Left ventricle myocardium inferior (tissue), 1 donor: Measurements from ENCODE around the gene CLDN9. TPM values are rescaled to one million over a fixed set of nuclear protein-coding genes. Genes with fewer than 3 reads are reported as not detected.

Experiments used
- DNase-seq: peaks from one replicate; pipeline ENCODE4 v3.0.0-alpha.2; 2020
- H3K27ac ChIP-seq: fragments of 200-600 bp; replicated peaks from 2 replicates; pipeline ENCODE4 v1.8.0; 2021
- H3K27me3 ChIP-seq: fragments of 200-600 bp; 2 replicates; pipeline ENCODE4 v1.8.0; 2021; ENCODE audit warnings: low read depth
- H3K36me3 ChIP-seq: fragments of 200-600 bp; 2 replicates; pipeline ENCODE4 v1.8.0; 2021
- H3K4me1 ChIP-seq: fragments of 200-600 bp; 2 replicates; pipeline ENCODE4 v1.8.0; 2021
- H3K4me3 ChIP-seq: fragments of 200-600 bp; 2 replicates; pipeline ENCODE4 v1.8.0; 2021; ENCODE audit warnings: mild to moderate bottlenecking, moderate library complexity
- H3K9me3 ChIP-seq: fragments of 200-600 bp; replicated peaks from 2 replicates; pipeline ENCODE4 v1.8.0; 2021
- CTCF ChIP-seq: fragments of 200-600 bp; IDR thresholded peaks from 2 replicates; pipeline ENCODE4 v1.8.0; 2021; ENCODE audit warnings: antibody characterized with exemption, mild to moderate bottlenecking, borderline replicate concordance
- intact Hi-C: fragments of 100-400 bp; cut with micrococcal nuclease; formaldehyde crosslinking; loops from one replicate; pipeline ENCODE4 v1.11.0; 2022
- total RNA-seq: library from RNA; stranded (reverse); fragmentation: NEBNext Ultra II Directional; extraction: Animal tissue kit (Norgen Biotek cat#: 25700); gene quantifications from one replicate; pipeline ENCODE4 v1.2.1, GENCODE V29; 2021
- donor health status: DM: no; HTN: yes; CAD: no; lungs with severe emphysema.

CLDN9 gene
- total RNA-seq, 1 donor from 2014 or later: 1.2 TPM

DNA sequence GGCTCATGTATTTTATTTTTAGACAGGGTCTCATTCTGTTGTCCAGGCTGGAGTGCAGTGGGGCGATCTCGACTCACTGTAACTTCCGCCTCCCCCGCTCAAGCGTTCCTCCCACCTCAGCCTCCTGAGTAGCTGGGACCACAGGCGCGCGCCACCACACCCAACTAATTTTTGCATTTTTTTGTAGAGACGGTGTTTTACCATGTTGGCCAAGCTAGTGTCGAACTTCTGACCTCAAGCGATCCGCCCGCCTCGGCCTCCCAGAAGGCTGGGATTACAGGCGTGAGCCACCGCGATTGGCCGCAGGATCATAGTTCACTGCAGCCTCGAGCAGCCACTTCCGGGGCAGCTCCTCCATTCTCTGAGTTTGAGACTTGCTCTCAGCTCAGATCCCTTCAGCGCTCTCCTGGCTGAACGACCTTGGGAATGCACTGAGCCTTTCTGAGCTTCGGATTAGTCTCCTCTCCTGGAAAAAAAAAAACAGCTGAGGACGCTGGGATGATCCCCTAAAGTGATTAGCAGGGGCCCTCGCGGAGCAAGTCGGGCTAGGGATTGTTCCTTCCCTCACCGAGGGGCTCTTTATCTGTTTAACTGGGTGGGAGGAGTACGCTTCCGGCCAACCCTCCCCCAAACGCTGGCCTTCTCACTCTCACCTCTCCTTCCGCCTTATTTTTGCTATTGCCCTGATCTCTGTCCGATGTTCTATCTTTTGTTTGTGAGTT, 31.4 kb upstream of the CLDN9 start:
- H3K27me3 ChIP-seq: peaks cover 37% of the 10 kb centered on the region
- peaks cover 49% of the 10 kb centered on the region for H3K4me1 ChIP-seq
- H3K9me3 ChIP-seq: no peaks in the 10 kb centered on the region
- intact Hi-C loops: no loop called here
- H3K27ac ChIP-seq: peak overlapping the region; percentile 80
- no peak for DNase-seq
- TF ChIP-seq CTCF: no peak
- peak overlapping the region; percentile 74 for H3K4me3 ChIP-seq
- H3K36me3 ChIP-seq: no peaks in the 10 kb centered on the region

- H3K9me3 ChIP-seq: no peaks in the 10 kb centered on the region
- H3K27me3 ChIP-seq: peaks cover 37% of the 10 kb centered on the region
- no peak overlapping the region for H3K27ac ChIP-seq
- no peak for DNase-seq
- H3K4me1 ChIP-seq: peaks cover 51% of the 10 kb centered on the region
- no peak overlapping the region for H3K4me3 ChIP-seq
- TF ChIP-seq CTCF: no peak
- intact Hi-C loops: no loop called here
- no peaks in the 10 kb centered on the region for H3K36me3 ChIP-seq
These were observed 30.8 kb upstream of the CLDN9 start for GRCh38 chr16:2981899-2982250.

DNA sequence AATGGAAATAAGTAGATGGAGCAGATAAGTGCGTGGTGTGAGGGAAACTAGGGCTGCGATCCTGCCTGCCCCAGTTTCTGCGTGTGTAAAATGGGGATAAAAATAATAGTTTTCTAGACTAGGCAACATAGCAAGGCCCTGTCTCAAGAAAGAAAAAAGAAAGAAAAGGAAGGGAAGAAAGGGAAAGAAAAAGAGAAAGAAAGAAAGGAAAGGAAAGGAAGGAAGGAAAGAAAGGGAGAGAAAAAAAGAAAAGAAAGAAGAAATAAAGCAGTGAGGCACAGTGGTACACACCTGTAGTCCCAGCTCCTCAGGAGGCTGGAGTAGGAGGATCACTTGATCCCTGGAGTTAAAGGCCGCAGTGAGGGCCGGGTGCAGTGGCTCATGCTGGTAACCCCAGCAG, 30.3 kb upstream of the CLDN9 start:
- DNase-seq: no peak
- Histone ChIP-seq H3K36me3 (no peaks in the 10 kb centered on the region), H3K27me3 (peaks cover 42% of the 10 kb centered on the region), H3K4me3 (no peak overlapping the region), H3K9me3 (no peaks in the 10 kb centered on the region), H3K27ac (no peak overlapping the region), H3K4me1 (peaks cover 51% of the 10 kb centered on the region)
- intact Hi-C loops: no loop called here
- no peak for TF ChIP-seq CTCF

DNA sequence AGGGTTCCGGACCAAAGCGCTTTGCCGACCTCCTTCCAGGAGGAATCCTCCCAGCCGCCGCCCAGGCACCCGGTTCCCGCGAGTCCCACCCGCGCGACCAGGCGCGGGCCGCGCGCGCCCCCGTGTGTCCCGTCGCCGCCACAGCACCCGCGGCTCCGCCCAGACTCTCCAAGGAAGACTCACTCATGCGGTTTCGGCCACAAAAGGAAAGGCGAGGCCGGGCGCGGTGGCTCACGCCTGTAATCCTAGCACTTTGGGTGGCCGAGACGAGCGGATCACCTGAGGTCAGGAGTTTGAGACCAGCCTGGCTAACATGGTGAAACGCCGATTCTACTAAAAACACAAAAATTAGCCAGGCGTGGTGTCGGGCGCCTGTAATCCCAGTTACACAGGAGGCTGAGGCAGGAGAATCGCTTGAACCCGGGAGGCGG, 29.0 kb upstream of the CLDN9 start:
- no peaks in the 10 kb centered on the region for H3K9me3 ChIP-seq
- peaks cover 43% of the 10 kb centered on the region for H3K27me3 ChIP-seq
- DNase-seq: peak; percentile 81
- H3K36me3 ChIP-seq: no peaks in the 10 kb centered on the region
- H3K4me3 ChIP-seq: peak overlapping the region; percentile 51
- peaks cover 51% of the 10 kb centered on the region for H3K4me1 ChIP-seq
- H3K27ac ChIP-seq: no peak overlapping the region
- TF ChIP-seq CTCF: peak; percentile 97
- intact Hi-C loops: no loop called here

DNA sequence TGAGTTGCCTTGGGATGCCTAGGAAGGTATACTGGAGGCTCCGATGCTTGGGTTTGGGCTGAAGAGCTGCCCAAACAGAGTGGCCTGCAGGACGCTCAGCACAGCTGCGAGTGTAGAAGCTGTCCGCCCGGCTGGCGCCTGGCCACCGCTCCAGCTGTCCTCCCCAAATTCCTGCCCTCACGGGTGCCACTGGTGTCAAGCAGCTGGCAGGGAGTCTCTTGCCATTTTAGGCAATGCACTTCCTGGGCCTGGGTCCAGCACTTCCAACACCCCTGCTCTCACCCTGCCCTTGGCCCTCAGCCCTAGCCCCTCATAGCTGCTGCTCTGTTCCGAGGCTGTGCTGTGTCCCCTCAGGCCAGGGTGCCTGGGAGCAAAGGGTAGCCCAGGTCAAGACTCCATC, 27.3 kb upstream of the CLDN9 start:
- no peaks in the 10 kb centered on the region for H3K9me3 ChIP-seq
- peaks cover 43% of the 10 kb centered on the region for H3K27me3 ChIP-seq
- peak overlapping the region; percentile 93 for H3K27ac ChIP-seq
- intact Hi-C loops: no loop called here
- peaks cover 43% of the 10 kb centered on the region for H3K4me1 ChIP-seq
- H3K4me3 ChIP-seq: peak overlapping the region; percentile 37
- TF ChIP-seq CTCF: no peak
- DNase-seq: peak; percentile 61
- H3K36me3 ChIP-seq: no peaks in the 10 kb centered on the region
